Fibroblast of lung (primary cell): ENCODE results near the gene SLC25A1.

Experiments used
- EZH2 ChIP-seq: IDR thresholded peaks from 2 replicates; pipeline ENCODE4 v1.5.1; 2012; ENCODE audit warnings: low read length, control low read depth, mild to moderate bottlenecking; ENCODE audit errors: missing control alignments
- TF ChIP-seq, protein P1 (sequence below), 2 donors: IDR thresholded peaks in 1 of 2; conservative IDR thresholded peaks in 1 of 2; 1 replicate in 1 of 2; 2 replicates in 1 of 2; pipeline ENCODE4 v1.5.1; 2011 to 2012; ENCODE audit warnings: low read length in 2 of 2, control low read depth in 1 of 2, inconsistent platforms in 1 of 2, low read depth in 1 of 2, mild to moderate bottlenecking in 1 of 2

DNA sequence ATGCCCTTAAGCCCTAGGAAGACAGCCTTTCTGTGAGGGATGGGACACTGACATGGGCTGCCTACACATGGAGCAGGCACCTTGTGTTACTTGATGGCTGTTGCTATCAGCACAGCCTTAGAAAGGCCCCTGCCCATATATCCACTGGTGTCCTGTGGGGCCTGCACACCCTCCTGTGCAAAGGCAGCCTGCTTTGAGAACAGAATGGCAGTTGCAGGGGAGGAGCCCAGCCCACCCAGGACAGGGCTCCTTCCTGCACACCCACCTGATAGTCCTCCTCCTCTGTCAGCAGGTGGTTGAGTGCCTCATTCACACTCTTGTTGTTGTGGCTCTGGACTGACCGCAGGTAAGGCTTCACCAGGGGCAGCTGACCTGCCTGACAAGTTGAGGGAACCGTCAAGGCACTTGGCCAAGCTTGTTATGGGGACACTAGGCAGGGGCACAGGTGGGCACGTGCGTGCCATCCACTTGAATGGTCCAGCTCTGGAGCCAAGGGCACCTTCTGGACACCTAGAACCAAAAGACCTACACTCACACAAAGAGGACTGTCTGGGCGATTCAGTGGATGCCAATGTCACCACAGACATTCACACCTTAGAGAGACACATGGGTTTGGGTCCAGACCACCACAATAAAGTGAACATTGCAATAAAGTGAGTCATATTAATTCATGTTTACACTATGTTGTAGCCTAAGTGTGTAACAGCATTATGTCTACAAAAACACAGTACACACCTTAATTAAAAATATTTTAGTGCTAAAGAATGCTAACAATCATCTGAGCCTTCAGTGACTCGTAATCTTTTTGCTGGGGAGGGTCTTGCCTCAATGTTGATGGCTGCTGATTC lies 9.4 kb upstream of the SLC25A1 start:
- no peak for TF ChIP-seq EZH2
- TF ChIP-seq, protein P1, sequence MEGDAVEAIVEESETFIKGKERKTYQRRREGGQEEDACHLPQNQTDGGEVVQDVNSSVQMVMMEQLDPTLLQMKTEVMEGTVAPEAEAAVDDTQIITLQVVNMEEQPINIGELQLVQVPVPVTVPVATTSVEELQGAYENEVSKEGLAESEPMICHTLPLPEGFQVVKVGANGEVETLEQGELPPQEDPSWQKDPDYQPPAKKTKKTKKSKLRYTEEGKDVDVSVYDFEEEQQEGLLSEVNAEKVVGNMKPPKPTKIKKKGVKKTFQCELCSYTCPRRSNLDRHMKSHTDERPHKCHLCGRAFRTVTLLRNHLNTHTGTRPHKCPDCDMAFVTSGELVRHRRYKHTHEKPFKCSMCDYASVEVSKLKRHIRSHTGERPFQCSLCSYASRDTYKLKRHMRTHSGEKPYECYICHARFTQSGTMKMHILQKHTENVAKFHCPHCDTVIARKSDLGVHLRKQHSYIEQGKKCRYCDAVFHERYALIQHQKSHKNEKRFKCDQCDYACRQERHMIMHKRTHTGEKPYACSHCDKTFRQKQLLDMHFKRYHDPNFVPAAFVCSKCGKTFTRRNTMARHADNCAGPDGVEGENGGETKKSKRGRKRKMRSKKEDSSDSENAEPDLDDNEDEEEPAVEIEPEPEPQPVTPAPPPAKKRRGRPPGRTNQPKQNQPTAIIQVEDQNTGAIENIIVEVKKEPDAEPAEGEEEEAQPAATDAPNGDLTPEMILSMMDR (conservative IDR thresholded peaks at IDR 0.05 in 1 of 2, IDR thresholded peaks at IDR 0.05 in 1 of 2; ENCODE audit: low read depth in 1 of 2, low read length in 2 of 2) = no peak
